SK-N-SH treated with all-trans-retinoic acid at 6 μM for 48 hours (cell line): ENCODE data around the gene FAM135A.

ENCODE experiments used
- ATAC-seq: fragments of 200-7000 bp; cut with Tn5 transposase; 3 replicates; pipeline ENCODE4 v1.9.1; 2020; ENCODE audit warnings: mild to moderate bottlenecking, moderate library complexity
- ARNTL ChIP-seq: fragments of 450-650 bp; formaldehyde crosslinking; IDR thresholded peaks from 2 replicates; pipeline ENCODE4 v1.5.0; 2020; ENCODE audit warnings: low read depth, mild to moderate bottlenecking, moderate library complexity, borderline replicate concordance
- CSDC2 ChIP-seq: fragments of 250-450 bp; sonication (Bioruptor Pico); IDR thresholded peaks from 2 replicates; pipeline ENCODE4 v1.5.0; 2020; ENCODE audit warnings: mild to moderate bottlenecking, moderate library complexity
- ESRRG ChIP-seq: fragments of 250-450 bp; sonication (Bioruptor Pico); IDR thresholded peaks from 2 replicates; pipeline ENCODE4 v1.6.1; 2021; ENCODE audit warnings: mild to moderate bottlenecking
- OSR1 ChIP-seq: fragments of 250-450 bp; sonication (Bioruptor Pico); IDR thresholded peaks from 2 replicates; pipeline ENCODE4 v1.8.0; 2022; ENCODE audit warnings: moderate library complexity, mild to moderate bottlenecking, inconsistent platforms
- RARB ChIP-seq: fragments of 250-450 bp; sonication (Bioruptor Pico); IDR thresholded peaks from 2 replicates; pipeline ENCODE4 v1.8.0; 2021; ENCODE audit warnings: mild to moderate bottlenecking, moderate library complexity
- SNAI2 ChIP-seq: fragments of 250-450 bp; sonication (Bioruptor Pico); IDR thresholded peaks from 2 replicates; pipeline ENCODE4 v1.5.0; 2020; ENCODE audit warnings: mild to moderate bottlenecking, moderate library complexity
- TCF4 ChIP-seq: fragments of 250-450 bp; sonication (Bioruptor Pico); IDR thresholded peaks from 2 replicates; pipeline ENCODE4 v1.8.0; 2021; ENCODE audit warnings: mild to moderate bottlenecking, moderate library complexity, borderline replicate concordance
- TOX ChIP-seq: fragments of 250-450 bp; sonication (Bioruptor Pico); IDR thresholded peaks from 2 replicates; pipeline ENCODE4 v1.8.0; 2021; ENCODE audit warnings: mild to moderate bottlenecking, moderate library complexity, borderline replicate concordance
- ZC3H10 ChIP-seq: fragments of 250-450 bp; sonication (Bioruptor Pico); IDR thresholded peaks from 2 replicates; pipeline ENCODE4 v1.5.1; 2021; ENCODE audit warnings: mild to moderate bottlenecking, moderate library complexity
- ZNF70 ChIP-seq: fragments of 450-650 bp; formaldehyde crosslinking; IDR thresholded peaks from 2 replicates; pipeline ENCODE4 v1.5.0; 2020; ENCODE audit warnings: mild to moderate bottlenecking, moderate library complexity
- ZNF8 ChIP-seq: fragments of 450-650 bp; formaldehyde crosslinking; IDR thresholded peaks from 2 replicates; pipeline ENCODE4 v1.5.0; 2020; ENCODE audit warnings: mild to moderate bottlenecking, moderate library complexity
- TF ChIP-seq, protein P1 (sequence below): fragments of 250-450 bp; sonication (Bioruptor Pico); IDR thresholded peaks from 2 replicates; pipeline ENCODE4 v1.8.0; 2020; ENCODE audit warnings: mild to moderate bottlenecking, moderate library complexity, borderline replicate concordance
- TF ChIP-seq, protein P2 (sequence below): fragments of 250-450 bp; sonication (Bioruptor Pico); IDR thresholded peaks from 2 replicates; pipeline ENCODE4 v1.5.0; 2020; ENCODE audit warnings: mild to moderate bottlenecking, moderate library complexity
- TF ChIP-seq, protein P3 (sequence below): fragments of 250-450 bp; sonication (Bioruptor Pico); IDR thresholded peaks from 2 replicates; pipeline ENCODE4 v1.8.0; 2021; ENCODE audit warnings: low read depth, mild to moderate bottlenecking, moderate library complexity, borderline replicate concordance
- TF ChIP-seq, protein P4 (sequence below): fragments of 250-450 bp; sonication (Bioruptor Pico); IDR thresholded peaks from 2 replicates; pipeline ENCODE4 v1.5.1; 2021; ENCODE audit warnings: mild to moderate bottlenecking, moderate library complexity

FAM135A gene

DNA sequence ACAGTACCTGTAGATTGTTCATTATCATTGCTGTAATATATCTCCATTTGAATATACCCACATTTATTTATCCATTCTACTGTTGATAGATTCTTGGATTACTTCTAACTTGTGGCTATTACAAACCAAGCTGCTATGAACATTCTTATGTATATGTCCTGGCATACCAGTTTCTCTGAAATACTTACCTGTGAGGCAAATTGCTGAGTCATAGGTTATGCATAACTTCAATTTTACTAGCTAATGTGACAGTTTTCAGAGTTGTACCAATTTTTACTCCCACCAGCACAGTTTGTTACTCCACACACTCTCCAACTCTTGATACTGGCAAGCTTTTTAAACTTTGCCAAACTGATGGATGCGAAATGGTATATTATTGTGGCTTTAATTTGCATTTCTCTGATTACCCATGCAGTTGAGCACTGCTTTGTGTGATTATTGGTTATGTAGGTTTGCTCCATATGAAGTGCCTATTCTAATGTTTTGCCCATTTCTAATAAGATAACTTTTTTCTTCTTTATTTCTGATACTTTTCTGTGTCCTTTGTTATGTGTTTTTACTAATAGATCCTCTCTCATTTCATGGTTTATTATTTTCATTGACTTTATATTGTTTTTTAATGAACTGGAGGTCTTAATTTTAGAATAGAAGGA lies 90.6 kb downstream of the FAM135A start:
- TF ChIP-seq CSDC2 (no peak), ARNTL (CRISPR knock-in tag) (no peak)
- ATAC-seq, result no peak

DNA sequence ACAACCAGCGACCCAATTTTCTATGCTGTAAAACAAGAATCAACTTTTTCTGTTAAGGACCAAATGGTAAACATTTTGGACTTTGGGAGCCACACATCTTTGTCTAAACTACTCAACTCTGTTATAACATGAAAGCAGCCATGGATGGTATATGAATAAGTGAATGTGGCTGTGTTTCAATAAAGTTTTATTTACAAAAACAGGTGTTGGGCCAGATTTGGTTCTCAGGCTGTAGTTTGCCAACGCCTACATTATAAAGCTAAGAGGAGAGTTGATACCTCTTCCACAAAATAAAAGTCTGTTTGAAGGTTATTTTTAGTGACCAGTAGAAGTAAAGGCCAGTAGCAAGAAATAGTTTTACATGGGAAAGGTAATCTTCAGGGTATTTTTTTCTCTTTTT lies 93.0 kb downstream of the FAM135A start:
- TF ChIP-seq, protein P1, sequence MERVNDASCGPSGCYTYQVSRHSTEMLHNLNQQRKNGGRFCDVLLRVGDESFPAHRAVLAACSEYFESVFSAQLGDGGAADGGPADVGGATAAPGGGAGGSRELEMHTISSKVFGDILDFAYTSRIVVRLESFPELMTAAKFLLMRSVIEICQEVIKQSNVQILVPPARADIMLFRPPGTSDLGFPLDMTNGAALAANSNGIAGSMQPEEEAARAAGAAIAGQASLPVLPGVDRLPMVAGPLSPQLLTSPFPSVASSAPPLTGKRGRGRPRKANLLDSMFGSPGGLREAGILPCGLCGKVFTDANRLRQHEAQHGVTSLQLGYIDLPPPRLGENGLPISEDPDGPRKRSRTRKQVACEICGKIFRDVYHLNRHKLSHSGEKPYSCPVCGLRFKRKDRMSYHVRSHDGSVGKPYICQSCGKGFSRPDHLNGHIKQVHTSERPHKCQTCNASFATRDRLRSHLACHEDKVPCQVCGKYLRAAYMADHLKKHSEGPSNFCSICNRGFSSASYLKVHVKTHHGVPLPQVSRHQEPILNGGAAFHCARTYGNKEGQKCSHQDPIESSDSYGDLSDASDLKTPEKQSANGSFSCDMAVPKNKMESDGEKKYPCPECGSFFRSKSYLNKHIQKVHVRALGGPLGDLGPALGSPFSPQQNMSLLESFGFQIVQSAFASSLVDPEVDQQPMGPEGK (CRISPR knock-in tag), result no peak
- TF ChIP-seq TOX (no peak), ARNTL (CRISPR knock-in tag) (no peak)
- TF ChIP-seq, protein P2, sequence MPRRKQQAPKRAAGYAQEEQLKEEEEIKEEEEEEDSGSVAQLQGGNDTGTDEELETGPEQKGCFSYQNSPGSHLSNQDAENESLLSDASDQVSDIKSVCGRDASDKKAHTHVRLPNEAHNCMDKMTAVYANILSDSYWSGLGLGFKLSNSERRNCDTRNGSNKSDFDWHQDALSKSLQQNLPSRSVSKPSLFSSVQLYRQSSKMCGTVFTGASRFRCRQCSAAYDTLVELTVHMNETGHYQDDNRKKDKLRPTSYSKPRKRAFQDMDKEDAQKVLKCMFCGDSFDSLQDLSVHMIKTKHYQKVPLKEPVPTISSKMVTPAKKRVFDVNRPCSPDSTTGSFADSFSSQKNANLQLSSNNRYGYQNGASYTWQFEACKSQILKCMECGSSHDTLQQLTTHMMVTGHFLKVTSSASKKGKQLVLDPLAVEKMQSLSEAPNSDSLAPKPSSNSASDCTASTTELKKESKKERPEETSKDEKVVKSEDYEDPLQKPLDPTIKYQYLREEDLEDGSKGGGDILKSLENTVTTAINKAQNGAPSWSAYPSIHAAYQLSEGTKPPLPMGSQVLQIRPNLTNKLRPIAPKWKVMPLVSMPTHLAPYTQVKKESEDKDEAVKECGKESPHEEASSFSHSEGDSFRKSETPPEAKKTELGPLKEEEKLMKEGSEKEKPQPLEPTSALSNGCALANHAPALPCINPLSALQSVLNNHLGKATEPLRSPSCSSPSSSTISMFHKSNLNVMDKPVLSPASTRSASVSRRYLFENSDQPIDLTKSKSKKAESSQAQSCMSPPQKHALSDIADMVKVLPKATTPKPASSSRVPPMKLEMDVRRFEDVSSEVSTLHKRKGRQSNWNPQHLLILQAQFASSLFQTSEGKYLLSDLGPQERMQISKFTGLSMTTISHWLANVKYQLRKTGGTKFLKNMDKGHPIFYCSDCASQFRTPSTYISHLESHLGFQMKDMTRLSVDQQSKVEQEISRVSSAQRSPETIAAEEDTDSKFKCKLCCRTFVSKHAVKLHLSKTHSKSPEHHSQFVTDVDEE (CRISPR knock-in tag), result no peak
- ATAC-seq, result no peak

DNA sequence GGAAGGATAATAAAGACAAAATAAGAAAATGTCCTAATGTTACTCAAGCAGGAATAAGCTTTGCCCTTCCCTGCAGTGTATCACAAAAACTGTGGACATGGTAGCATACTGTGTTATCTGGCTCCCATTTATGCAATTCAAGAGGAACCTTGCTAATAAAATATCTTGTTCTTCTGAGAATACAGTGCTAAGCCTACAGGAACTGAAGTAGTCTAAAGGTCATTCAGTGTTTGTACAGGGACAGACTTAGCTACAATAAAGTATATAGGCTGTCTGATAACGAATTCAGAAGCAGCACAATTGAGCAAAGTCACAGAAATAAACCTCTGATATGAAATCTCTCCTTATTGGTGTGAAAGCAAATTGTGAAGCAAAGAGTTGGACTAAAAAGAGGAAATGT lies 93.9 kb downstream of the FAM135A start:
- no peak for ATAC-seq

DNA sequence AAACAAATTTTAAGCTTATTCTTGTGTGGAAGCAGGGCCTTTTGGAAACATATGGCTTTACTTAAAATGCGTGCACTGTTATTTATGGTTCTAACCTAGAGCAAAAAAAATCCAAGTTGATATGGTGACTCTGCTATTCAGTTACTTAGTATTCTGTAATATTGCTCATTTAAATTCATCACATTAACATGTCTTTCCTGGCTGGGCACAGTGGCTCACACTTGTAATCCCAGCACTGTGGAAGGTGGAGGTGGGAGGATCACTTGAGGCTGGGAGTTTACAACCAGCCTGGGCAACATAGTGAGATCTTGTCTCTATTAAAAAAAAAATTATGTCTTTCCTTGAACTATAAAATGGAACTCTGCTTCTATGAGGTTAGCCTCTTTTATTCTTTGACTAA lies 95.6 kb downstream of the FAM135A start:
- no peak for TF ChIP-seq ZNF70 (CRISPR knock-in tag)
- TF ChIP-seq SNAI2, result no peak
- no peak for TF ChIP-seq TOX
- TF ChIP-seq, protein P3, sequence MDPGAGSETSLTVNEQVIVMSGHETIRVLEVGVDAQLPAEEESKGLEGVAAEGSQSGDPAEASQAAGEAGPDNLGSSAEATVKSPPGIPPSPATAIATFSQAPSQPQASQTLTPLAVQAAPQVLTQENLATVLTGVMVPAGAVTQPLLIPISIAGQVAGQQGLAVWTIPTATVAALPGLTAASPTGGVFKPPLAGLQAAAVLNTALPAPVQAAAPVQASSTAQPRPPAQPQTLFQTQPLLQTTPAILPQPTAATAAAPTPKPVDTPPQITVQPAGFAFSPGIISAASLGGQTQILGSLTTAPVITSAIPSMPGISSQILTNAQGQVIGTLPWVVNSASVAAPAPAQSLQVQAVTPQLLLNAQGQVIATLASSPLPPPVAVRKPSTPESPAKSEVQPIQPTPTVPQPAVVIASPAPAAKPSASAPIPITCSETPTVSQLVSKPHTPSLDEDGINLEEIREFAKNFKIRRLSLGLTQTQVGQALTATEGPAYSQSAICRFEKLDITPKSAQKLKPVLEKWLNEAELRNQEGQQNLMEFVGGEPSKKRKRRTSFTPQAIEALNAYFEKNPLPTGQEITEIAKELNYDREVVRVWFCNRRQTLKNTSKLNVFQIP (CRISPR knock-in tag), result no peak
- TF ChIP-seq, protein P4, sequence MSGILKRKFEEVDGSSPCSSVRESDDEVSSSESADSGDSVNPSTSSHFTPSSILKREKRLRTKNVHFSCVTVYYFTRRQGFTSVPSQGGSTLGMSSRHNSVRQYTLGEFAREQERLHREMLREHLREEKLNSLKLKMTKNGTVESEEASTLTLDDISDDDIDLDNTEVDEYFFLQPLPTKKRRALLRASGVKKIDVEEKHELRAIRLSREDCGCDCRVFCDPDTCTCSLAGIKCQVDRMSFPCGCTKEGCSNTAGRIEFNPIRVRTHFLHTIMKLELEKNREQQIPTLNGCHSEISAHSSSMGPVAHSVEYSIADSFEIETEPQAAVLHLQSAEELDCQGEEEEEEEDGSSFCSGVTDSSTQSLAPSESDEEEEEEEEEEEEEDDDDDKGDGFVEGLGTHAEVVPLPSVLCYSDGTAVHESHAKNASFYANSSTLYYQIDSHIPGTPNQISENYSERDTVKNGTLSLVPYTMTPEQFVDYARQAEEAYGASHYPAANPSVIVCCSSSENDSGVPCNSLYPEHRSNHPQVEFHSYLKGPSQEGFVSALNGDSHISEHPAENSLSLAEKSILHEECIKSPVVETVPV (CRISPR knock-in tag), result no peak
- TF ChIP-seq RARB (CRISPR knock-in tag), result no peak
- no peak for TF ChIP-seq ZNF8 (CRISPR knock-in tag)
- TF ChIP-seq CSDC2, result no peak
- no peak for TF ChIP-seq ESRRG (CRISPR knock-in tag)
- TF ChIP-seq, protein P2 (CRISPR knock-in tag), result no peak
- TF ChIP-seq OSR1, result no peak
- no peak for TF ChIP-seq TCF4 (CRISPR knock-in tag)
- no peak for TF ChIP-seq ZC3H10 (CRISPR knock-in tag)
- TF ChIP-seq, all 23 proteins: peak for 0
- ATAC-seq, result no peak

More for the DNA sequence above, 93.9 kb downstream of the FAM135A start:
- no peak for TF ChIP-seq TCF4 (CRISPR knock-in tag)
- no peak for TF ChIP-seq RARB (CRISPR knock-in tag)
- TF ChIP-seq, protein P3 (CRISPR knock-in tag), result no peak
- no peak for TF ChIP-seq TOX
- TF ChIP-seq OSR1, result no peak
- TF ChIP-seq SNAI2, result no peak
- TF ChIP-seq ZNF8 (CRISPR knock-in tag), result no peak
- TF ChIP-seq, all 23 proteins: peak for 0
